HUDEP-2 (cell line): ENCODE results near the gene NFIC.
A peak's percentile ranks its signal among the peaks of the same experiment; 100 is the strongest.
"Not testable (repeated sequence)": the region's sequence is repeated elsewhere in the genome, so short reads cannot be mapped to it uniquely, and the experiment has no call there.

Experiments
- DNase-seq, 76 experiments: peaks; one replicate each; lab custom pipeline; 2025; ENCODE audit not compliant: unreplicated experiment in 76 of 76; lab: John Stamatoyannopoulos, UW

NFIC gene

GRCh38 chr19:3413796-3414327 is 47.5 kb downstream of the NFIC start:
- no peak for DNase-seq

- DNase-seq, result no peak
These were observed 49.3 kb downstream of the NFIC start for GRCh38 chr19:3415695-3416094.

- no peak for DNase-seq
These were observed 53.9 kb downstream of the NFIC start for GRCh38 chr19:3420244-3420755.

- no peak for DNase-seq
These were observed 54.7 kb downstream of the NFIC start for GRCh38 chr19:3420909-3421619.

- not testable (repeated sequence) for DNase-seq
These were observed 55.3 kb downstream of the NFIC start for GRCh38 chr19:3421656-3422055.

GRCh38 chr19:3423183-3423829 is 56.9 kb downstream of the NFIC start:
- DNase-seq, result peak in 3 of 76 experiments; percentile 12 to 30 (median 26)

- no peak for DNase-seq
These were observed 60.0 kb downstream of the NFIC start for GRCh38 chr19:3426433-3426832.

GRCh38 chr19:3430366-3430680 is 63.9 kb downstream of the NFIC start:
- DNase-seq, result not testable (repeated sequence)

- no peak for DNase-seq
These were observed 65.5 kb downstream of the NFIC start for GRCh38 chr19:3431760-3432397.

GRCh38 chr19:3433313-3433712 is 66.9 kb downstream of the NFIC start:
- no peak for DNase-seq

GRCh38 chr19:3433805-3434540 is 67.6 kb downstream of the NFIC start:
- DNase-seq, result peak in 1 of 76 experiments; percentile 13

- peak; percentile 67 to 99 (median 96) for DNase-seq
These were observed 68.5 kb downstream of the NFIC start for GRCh38 chr19:3434630-3435553.

- peak in 69 of 76 experiments; percentile 7 to 85 (median 67) for DNase-seq
These were observed 73.7 kb downstream of the NFIC start for GRCh38 chr19:3440082-3440481.

GRCh38 chr19:3441089-3441985 is 75.0 kb downstream of the NFIC start:
- no peak for DNase-seq

- DNase-seq, result no peak
These were observed 75.6 kb downstream of the NFIC start for GRCh38 chr19:3441986-3442329.

GRCh38 chr19:3442487-3443071 is 76.2 kb downstream of the NFIC start:
- no peak for DNase-seq

GRCh38 chr19:3443840-3444694 is 77.7 kb downstream of the NFIC start:
- no peak for DNase-seq
